Measurements from ENCODE around the gene CFB. TPM values are rescaled to one million over a fixed set of nuclear protein-coding genes. Genes with fewer than 3 reads are reported as not detected.

CFB gene
- total RNA-seq, 1 experiment from 2014 or later, result 0.31 TPM

DNA sequence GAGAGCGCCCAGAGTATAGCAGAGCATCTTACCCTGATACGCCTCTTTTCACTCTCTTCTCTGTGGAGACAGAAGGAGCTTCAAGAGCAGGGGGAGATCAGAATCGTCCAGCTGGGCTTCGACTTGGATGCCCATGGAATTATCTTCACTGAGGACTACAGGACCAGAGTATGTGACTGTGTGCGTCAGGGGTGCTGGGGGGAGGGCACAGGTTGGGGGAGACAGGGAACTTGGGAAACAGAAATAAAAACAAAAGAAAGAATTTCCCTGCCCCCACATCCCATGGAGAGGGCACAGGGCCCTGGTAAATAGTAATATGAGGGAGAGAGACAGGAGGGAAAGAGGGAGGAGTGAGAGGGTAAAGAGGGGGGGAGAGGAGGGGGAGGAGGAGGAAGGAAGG is 32.9 kb downstream of the CFB start:
- no peaks in the 10 kb centered on the region for H3K9me3 ChIP-seq (ENCODE audit: control insufficient read depth, low read depth, low read length)
- no CpG with 5 or more reads among the region's 5 CpGs for WGBS (ENCODE audit: extremely low coverage, insufficient read length, low lambda C conversion rate)
- no peak overlapping the region for H3K14ac ChIP-seq (ENCODE audit: insufficient read depth, low read length)
- H3K23ac ChIP-seq (ENCODE audit: insufficient read length, low read depth, low read length), result no peak overlapping the region
- H3K9me3 Mint-ChIP-seq, result peaks cover 6 to 13% of the 10 kb centered on the region in 2 experiments
- no peak overlapping the region for H3K4me3 Mint-ChIP-seq
- H2BK5ac ChIP-seq (ENCODE audit: insufficient read length, low read length), result no peak overlapping the region
- H3K4me2 ChIP-seq (ENCODE audit: insufficient read depth, insufficient read length, low read length), result no peak overlapping the region
- no peak overlapping the region for H3K9ac ChIP-seq (ENCODE audit: extremely low read depth, insufficient read length, low read length)
- H2AFZ ChIP-seq (ENCODE audit: low read length), result no peak overlapping the region
- no peak overlapping the region for H4K91ac ChIP-seq (ENCODE audit: insufficient read length, low read depth, low read length)
- H2BK120ac ChIP-seq (ENCODE audit: low read depth, low read length, poor library complexity, severe bottlenecking), result no peak overlapping the region
- no peaks in the 10 kb centered on the region for H3K79me1 ChIP-seq (ENCODE audit: insufficient read depth, low read depth, low read length, poor library complexity, severe bottlenecking)
- no peak for TF ChIP-seq CTCF (conservative IDR thresholded peaks at IDR 0.05)
- no peaks in the 10 kb centered on the region for H3K27me3 Mint-ChIP-seq (ENCODE audit: low read depth)
- no peak overlapping the region for H3T11ph ChIP-seq (ENCODE audit: low read length)
- peaks cover 13 to 31% (median 27%) of the 10 kb centered on the region in 3 experiments for H3K36me3 Mint-ChIP-seq (ENCODE audit: insufficient read depth in 1 of 3, low read depth in 3 of 3)
- H2BK15ac ChIP-seq (ENCODE audit: low read depth, low read length), result no peak overlapping the region
- H3K4me1 Mint-ChIP-seq, result peaks cover 0 to 4% of the 10 kb centered on the region in 2 experiments; a peak in 2 of 4 replicates
- no peaks in the 10 kb centered on the region for H3K79me2 ChIP-seq (ENCODE audit: insufficient read depth, low read length)
- H3K23me2 ChIP-seq (ENCODE audit: insufficient read length, low read depth, low read length, poor library complexity, severe bottlenecking), result no peaks in the 10 kb centered on the region
- H2BK12ac ChIP-seq (ENCODE audit: insufficient read length, low read depth, low read length), result no peak overlapping the region
- no peak overlapping the region for H3K56ac ChIP-seq (ENCODE audit: insufficient read length, low read depth, low read length)
- no peak overlapping the region for H4K5ac ChIP-seq (ENCODE audit: insufficient read length, low read depth, low read length)
- H2BK20ac ChIP-seq (ENCODE audit: low read depth, low read length, poor library complexity, severe bottlenecking), result no peak overlapping the region
- DNase-seq, result peak; percentile 10
- H2AK5ac ChIP-seq (ENCODE audit: insufficient read length, low read length), result no peak overlapping the region
- peak overlapping the region in 2 of 3 experiments; percentile 54 to 70; a peak in 2 of 7 replicates for H3K27ac Mint-ChIP-seq
- no peak overlapping the region for H4K8ac ChIP-seq (replicated peaks; ENCODE audit: insufficient read length, low read depth, low read length)
- H3K27me3 ChIP-seq (ENCODE audit: insufficient read depth, low read length), result no peaks in the 10 kb centered on the region
- H3K4ac ChIP-seq (ENCODE audit: low read depth, low read length), result no peak overlapping the region
- no peak overlapping the region for H3K27ac ChIP-seq (ENCODE audit: insufficient read length, low read depth, low read length)
- no peaks in the 10 kb centered on the region for H3K4me1 ChIP-seq (ENCODE audit: insufficient read depth, low read length)
- no peak overlapping the region for H3K18ac ChIP-seq (ENCODE audit: insufficient read length, low read depth, low read length)
- H4K20me1 ChIP-seq (ENCODE audit: control insufficient read depth, insufficient read depth, insufficient read length), result no peaks in the 10 kb centered on the region
